GM18858 (cell line): ENCODE results near the gene MYO5C.
"Not testable (repeated sequence)": the region's sequence is repeated elsewhere in the genome, so short reads cannot be mapped to it uniquely, and the experiment has no call there.

Experiments used
- ATAC-seq: cut with Tn5 transposase; IDR thresholded peaks from one replicate; pipeline ENCODE4 v1.9.1; 2021; ENCODE audit not compliant: unreplicated experiment

The MYO5C gene

DNA sequence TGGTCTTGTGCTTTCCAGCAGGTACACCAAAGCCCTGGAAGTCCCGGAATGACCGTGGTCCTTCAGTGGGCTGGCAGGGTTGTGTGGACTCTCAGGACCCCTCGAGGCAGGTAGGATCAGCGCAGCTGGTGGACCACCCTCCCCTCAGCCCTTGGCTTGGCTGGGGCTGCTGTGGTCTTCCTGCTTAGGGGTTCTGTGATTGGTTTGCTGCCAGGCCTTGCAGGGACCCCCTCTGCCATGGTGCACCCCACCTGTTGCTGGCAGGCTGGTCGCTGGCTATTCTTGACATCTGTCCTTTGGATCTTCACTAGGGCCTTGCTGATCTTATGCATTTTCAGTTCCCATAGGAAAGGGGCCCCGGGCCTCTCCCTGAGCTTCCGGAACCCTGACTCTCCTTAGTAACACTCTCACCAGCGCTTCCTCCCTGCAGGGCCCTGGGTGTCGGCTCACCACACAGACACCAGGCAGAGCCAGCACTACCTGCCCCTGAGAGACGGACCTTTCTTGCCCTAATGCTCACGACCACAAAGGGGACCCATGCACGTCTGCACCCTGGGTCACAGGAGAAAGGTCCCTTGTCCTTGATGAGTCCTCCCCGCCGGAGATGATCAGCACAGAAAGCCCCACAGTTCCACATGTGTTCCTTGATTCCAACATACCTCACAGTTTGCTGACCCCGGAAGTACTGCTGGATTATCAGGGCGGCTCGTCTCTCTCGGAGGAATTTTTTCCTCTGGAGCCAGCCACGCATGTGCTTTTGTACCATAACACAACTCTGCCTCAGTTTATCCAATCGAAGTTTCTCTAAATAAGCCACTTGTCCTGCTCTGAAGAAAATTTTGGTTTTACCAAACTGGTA is 51.7 kb downstream of the MYO5C start:
- no peak for ATAC-seq

GRCh38 chr15:52243286-52243685 is 52.3 kb downstream of the MYO5C start:
- no peak for ATAC-seq

GRCh38 chr15:52241489-52241888 is 54.1 kb downstream of the MYO5C start:
- ATAC-seq, result no peak

- no peak for ATAC-seq
These were observed 55.4 kb downstream of the MYO5C start for GRCh38 chr15:52240166-52240565.

GRCh38 chr15:52238989-52239525 is 56.5 kb downstream of the MYO5C start:
- ATAC-seq, result not testable (repeated sequence)

GRCh38 chr15:52238149-52238548 is 57.5 kb downstream of the MYO5C start:
- no peak for ATAC-seq

- no peak for ATAC-seq
These were observed 59.6 kb downstream of the MYO5C start for GRCh38 chr15:52236013-52236412.

- no peak for ATAC-seq
These were observed 60.7 kb downstream of the MYO5C start for GRCh38 chr15:52234596-52235541.

DNA sequence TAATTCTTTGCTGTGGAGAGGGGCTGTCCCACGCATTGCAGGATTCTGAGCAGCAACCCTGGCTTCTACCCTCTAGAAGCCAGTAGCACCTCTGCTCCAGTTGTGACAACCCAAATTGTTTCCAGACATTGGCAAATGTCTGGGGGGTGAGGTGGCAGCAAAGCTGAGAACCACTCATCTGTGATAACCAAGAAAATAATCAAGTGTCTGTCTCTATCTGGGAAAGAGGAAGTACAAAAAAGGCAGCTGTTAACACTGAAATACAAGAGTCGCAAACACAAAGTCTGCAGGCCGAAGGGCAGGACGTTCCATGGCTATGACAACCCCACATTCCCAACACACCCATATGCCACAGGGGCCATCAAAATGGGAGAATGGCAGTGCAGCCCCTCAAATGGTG is 62.2 kb downstream of the MYO5C start:
- peak; percentile 48 for ATAC-seq

DNA sequence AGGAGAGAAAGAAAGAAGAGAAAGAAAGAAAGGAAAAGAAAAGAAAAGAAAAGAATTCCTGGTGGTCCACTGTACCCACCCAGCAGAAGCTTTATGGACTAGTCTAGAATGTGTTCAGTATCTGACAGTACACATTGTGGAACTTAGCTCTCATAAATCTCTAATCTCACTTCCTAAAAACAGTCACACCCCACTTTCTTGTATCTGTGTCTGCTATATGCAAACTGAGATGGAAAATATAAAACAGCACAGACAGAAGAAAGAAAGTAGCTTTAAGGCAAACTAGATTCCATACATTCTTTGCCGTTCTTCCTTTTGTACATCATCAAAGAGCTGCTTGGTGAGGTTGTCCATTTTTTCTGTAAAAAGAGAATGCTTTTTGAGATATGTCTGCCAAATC is 63.3 kb downstream of the MYO5C start:
- ATAC-seq, result peak; percentile 60

GRCh38 chr15:52230073-52230472 is 65.5 kb downstream of the MYO5C start:
- ATAC-seq, result no peak

DNA sequence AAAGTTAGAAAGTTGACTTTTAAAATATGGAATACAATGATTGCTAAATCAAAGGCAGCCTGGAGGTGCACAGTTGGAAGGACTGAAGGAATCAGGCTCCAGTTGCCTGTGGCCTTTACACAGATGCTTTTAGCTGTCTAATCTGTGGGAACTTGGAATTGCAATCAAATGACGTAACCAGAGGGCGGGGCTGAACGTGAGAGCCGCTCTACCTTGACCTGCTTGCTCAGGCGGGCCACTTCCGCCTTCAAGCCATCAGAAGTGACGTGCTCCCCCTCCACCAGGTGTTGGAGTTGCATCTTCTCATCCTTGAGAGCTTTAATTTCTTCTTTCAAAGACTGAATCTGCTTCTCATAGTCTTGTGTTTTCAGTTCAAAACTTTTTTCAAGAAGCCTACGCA is 66.7 kb downstream of the MYO5C start:
- ATAC-seq, result no peak

GRCh38 chr15:52227456-52227855 is 68.1 kb downstream of the MYO5C start:
- peak; percentile 80 for ATAC-seq

DNA sequence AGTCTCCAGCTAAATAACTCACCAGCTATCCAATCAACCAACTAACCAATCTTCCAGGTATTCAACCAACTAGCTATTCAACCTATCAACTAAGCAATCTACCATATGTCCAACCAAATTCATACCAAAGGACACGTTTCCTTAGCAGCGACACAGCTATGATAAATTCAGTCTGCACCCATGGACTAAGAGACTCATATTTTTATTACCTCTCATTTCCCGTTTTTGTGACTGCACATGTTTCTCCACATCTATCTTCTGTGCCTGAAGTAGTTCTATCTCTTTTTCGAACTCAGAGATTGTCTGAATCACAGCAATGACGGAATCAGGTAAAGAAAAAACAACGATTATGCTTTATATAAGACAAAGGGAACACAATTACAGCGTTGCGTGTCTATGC is 70.4 kb downstream of the MYO5C start:
- no peak for ATAC-seq

DNA sequence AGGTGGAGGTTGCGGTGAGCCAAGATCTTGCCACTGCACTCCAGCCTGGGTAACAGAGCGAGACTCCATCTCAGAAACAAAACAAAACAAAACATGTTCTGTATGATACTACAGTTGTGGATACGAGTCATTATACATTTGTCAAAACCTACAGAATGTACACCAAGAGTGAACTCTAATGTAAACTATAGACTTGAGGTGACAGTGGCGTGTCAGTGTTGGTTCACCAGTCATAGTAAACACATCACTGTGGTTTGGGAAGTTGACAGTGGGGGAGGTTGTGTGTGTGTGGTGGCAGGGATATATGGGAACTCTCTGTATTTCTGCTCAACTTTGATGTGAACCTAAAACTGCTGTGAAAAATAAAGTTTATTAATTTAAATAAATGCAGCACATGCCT is 71.4 kb downstream of the MYO5C start:
- no peak for ATAC-seq

DNA sequence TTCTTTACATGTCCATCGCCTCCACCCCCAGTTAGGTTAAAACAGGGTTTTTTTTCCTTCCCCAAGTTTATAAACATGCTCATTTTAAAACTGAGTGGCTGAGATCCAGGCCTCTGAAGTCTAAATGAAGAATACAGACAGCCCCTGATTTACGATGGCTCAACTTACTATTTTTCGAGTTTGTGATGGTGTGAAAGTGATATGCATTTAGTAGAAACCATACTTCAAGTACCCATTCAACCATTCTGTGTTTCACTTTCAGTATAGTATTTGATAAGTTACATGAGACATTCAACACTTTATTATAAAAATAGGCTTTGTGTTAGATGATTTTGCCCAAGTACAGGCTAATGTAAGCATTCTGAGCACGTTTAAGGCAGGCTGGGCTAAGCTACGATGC is 73.9 kb downstream of the MYO5C start:
- ATAC-seq, result peak; percentile 65

DNA sequence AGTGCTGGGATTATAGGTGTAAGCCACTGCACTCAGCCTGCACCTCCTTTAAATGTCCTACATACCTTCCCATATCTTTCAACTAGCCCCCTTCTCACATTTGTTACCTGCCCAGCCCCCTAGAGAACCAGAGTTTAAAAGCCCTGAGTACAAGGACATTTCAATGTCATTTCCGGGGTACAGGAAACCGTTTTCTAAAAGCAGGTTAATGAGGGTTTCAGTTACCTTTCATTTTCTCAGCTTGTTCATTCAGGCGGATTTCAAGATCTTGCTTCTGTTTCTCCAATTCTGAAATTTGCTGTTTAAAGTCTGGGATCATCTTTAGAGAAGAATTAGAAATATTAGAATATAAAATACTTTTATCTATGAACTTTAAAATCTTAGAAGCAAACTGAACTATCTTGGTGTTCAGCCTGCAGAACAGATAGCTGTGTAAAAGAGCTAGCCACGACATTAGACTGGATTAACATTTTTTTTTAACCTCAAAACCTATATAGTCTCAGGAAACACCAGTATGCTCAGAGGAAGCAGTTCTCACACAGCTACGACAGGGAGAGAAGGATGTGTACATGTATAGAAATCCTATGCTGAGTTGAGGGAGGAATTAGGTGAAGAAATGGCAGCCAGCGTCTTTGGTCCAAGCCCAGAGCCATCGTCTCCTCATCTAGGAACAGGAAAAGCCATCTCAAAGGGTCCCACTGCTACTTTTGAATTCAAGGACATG is 74.5 kb downstream of the MYO5C start:
- ATAC-seq, result peak; percentile 3

GRCh38 chr15:52220251-52220650 is 75.4 kb downstream of the MYO5C start:
- no peak for ATAC-seq

- ATAC-seq, result no peak
These were observed 76.8 kb downstream of the MYO5C start for GRCh38 chr15:52218816-52219215.

DNA sequence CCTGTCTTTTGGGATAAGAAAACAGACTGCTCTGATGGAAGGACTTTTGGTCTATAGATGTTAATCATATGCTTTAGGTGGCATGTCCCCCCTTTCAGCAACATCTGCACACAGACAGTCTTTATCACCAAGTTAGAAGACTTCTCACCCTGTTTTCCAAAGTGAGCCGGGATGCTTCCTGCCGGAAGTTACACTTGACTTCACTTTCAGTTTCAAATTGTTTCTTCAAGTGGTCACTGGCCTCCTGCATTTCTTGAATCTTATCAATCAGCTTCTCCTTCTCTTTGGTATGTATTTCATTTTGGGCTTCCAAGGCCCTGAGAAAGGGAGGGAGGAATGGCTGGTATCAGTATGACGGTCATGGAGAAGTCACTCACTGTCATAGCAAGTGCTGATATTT is 77.2 kb downstream of the MYO5C start:
- ATAC-seq, result no peak

GRCh38 chr15:52217186-52217585 is 78.4 kb downstream of the MYO5C start:
- no peak for ATAC-seq
